BLaER1 treated with 17β-estradiol and CSF1 and Interleukin-3, amounts not matched to agents 10 nM and 100 nM (cell line): Measurements from ENCODE around the gene IGSF3.

Source experiments
- H3K27ac ChIP-seq, 11 experiments: shearing (Covaris generic); formaldehyde crosslinking; 2 replicates each; pipeline ENCODE4 v1.8.1; 2022
- H3K27me3 ChIP-seq, 11 experiments: shearing (Covaris generic); formaldehyde crosslinking; 2 replicates each; pipeline ENCODE4 v1.8.1; 2022
- H3K36me3 ChIP-seq, 11 experiments: shearing (Covaris generic); formaldehyde crosslinking; 2 replicates each; pipeline ENCODE4 v1.8.1; 2022
- H3K4me1 ChIP-seq, 10 experiments: shearing (Covaris generic); formaldehyde crosslinking; 2 replicates each; pipeline ENCODE4 v1.8.1; 2022
- H3K4me2 ChIP-seq, 11 experiments: shearing (Covaris generic); formaldehyde crosslinking; 2 replicates each; pipeline ENCODE4 v1.8.1; 2022
- H3K4me3 ChIP-seq, 10 experiments: shearing (Covaris generic); formaldehyde crosslinking; 2 replicates each; pipeline ENCODE4 v1.8.1; 2022
- H3K9ac ChIP-seq, 11 experiments: shearing (Covaris generic); formaldehyde crosslinking; 2 replicates each; pipeline ENCODE4 v1.8.1; 2022
- H3K9me3 ChIP-seq, 11 experiments: shearing (Covaris generic); formaldehyde crosslinking; replicated peaks in 1 of 11; 2 replicates each; pipeline ENCODE4 v1.8.1; 2022
- H4K20me1 ChIP-seq, 11 experiments: shearing (Covaris generic); formaldehyde crosslinking; 2 replicates each; pipeline ENCODE4 v1.8.1; 2022
- Cebpa-rat ChIP-seq, 11 experiments: shearing (Covaris generic); IDR thresholded peaks; 2 replicates each; pipeline ENCODE4 v1.8.1; 2022

Gene IGSF3

DNA sequence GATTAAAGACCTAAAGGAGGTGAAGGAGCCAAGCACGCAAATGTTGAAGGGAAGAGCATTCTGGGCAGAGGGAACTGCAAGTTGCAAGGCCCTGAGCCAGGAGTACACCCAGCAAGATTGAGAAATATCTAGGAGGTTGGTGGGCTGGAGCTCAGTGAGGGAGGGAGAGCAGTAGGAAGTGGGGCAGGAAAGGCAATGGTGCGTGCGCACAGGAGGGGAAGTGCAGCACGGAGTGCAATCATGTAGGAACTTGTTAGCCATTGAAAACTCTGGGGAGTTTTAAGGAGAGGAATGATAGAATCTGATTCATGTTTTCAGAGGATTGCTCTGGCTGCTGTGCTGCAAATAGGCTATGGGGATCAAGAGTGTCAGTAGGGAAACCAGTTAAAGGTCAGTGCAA lies 13.2 kb upstream of the IGSF3 start:
- H3K9me3 ChIP-seq: peaks cover 0 to 6% (median 0%) of the 10 kb centered on the region in 11 experiments; a peak in 1 of 22 replicates
- peak overlapping the region in 4 of 10 experiments; percentile 10 to 26 (median 18); a peak in 2 of 20 replicates for H3K4me3 ChIP-seq
- peak overlapping the region; percentile 44 to 86 (median 77) for H3K4me2 ChIP-seq
- peaks cover 37 to 68% (median 58%) of the 10 kb centered on the region in 10 experiments for H3K4me1 ChIP-seq
- H3K36me3 ChIP-seq: no peaks in the 10 kb centered on the region
- no peaks in the 10 kb centered on the region for H3K27me3 ChIP-seq
- H4K20me1 ChIP-seq: no peaks in the 10 kb centered on the region
- peak overlapping the region in 2 of 11 experiments; percentile 39 to 42; a peak in 4 of 22 replicates for H3K9ac ChIP-seq
- peak in 7 of 11 experiments; percentile 21 to 79 (median 56); a peak in 10 of 22 replicates for TF ChIP-seq Cebpa-rat (IDR thresholded peaks at IDR 0.05)
- peak overlapping the region in 8 of 11 experiments; percentile 5 to 74 (median 59); a peak in 14 of 22 replicates for H3K27ac ChIP-seq

DNA sequence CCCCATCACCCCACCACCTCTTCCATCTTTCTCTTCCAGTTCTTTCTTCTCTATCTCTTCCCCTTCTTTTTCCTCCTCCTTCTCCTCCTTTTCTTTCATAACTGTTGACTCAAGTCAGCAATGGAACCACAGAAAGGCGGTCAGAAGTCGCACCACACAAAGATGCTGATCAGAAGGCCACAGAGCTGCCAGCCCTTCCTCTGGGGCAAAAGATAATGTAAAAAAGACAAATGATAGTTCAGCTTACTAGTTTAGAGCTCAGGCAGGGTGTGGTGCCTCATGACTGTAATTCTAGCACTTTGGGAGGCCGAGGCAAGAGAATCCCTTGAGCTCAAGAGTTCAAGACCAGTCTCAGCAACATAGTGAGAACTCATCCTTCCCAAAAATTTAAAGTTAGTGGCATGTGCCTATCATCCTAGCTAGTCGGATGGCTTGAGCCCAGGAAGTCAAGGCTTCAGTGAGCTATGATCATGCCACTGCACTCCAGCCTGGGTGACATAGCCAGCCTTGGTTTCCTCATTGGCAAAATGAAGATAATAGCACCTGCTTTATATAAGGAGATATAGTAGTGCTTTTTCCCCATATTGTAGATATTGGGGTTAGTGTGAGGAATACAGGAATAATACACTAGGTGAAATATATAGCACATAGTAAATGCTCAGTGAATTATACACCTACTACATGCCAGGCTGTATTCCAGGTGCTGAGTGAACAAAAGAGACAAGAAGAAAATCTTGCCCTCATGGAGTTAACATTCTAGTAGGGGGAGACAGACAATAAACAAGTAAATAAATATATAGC lies 12.5 kb upstream of the IGSF3 start:
- TF ChIP-seq Cebpa-rat (IDR thresholded peaks at IDR 0.05): no peak
- Histone ChIP-seq H3K27ac (peak overlapping the region in 8 of 11 experiments; percentile 1 to 60 (median 48); a peak in 9 of 22 replicates), H3K9ac (no peak overlapping the region), H3K27me3 (no peaks in the 10 kb centered on the region), H4K20me1 (no peaks in the 10 kb centered on the region), H3K4me3 (no peak overlapping the region), H3K4me1 (peaks cover 37 to 61% (median 52%) of the 10 kb centered on the region in 10 experiments), H3K36me3 (no peaks in the 10 kb centered on the region), H3K9me3 (peaks cover 0 to 6% (median 0%) of the 10 kb centered on the region in 11 experiments; a peak in 1 of 22 replicates), H3K4me2 (peak overlapping the region in 10 of 11 experiments; percentile 44 to 86 (median 77); a peak in 19 of 22 replicates)

DNA sequence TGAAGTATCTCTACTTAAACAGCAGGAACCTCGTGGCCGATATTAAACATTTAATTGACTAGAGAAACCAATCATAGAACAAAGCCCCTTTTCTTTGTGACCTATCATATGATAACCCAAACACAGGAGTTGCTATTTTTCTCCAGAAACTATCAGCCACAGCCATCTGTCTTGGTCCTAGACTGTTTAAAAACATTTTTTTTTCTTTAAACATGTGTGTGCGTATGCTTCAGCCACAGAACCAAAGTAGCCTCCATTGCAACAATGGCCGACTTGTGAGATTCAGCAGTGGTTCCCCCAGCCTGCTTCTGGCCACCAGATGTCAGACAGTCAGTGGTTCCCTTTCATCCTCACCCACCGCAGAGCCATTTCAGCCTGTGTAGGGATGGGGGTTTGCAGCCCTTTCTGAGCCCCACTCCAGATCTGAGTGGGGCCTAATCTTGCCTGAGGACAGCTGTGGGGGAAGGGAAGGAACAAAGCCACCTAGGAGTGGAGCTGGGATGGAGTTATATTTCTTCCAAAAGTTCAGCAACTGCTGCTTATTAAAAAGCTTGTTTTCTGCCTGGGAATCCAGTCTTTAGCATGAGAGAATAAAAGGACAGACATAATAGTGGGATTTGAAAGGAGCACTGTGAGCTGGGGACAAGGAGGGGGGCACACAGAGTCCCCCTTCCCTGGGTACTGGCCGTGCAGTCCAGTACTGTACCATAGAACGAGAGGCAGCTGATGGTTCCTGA lies 11.7 kb upstream of the IGSF3 start:
- Histone ChIP-seq H4K20me1 (no peaks in the 10 kb centered on the region), H3K4me3 (no peak overlapping the region), H3K27me3 (no peaks in the 10 kb centered on the region), H3K27ac (peak overlapping the region in 8 of 11 experiments; percentile 1 to 60 (median 48); a peak in 9 of 22 replicates), H3K4me1 (peaks cover 37 to 53% (median 47%) of the 10 kb centered on the region in 10 experiments), H3K9ac (peak overlapping the region in 1 of 11 experiments; percentile 16; a peak in 1 of 22 replicates), H3K4me2 (peak overlapping the region in 9 of 11 experiments; percentile 67 to 86 (median 77); a peak in 16 of 22 replicates), H3K36me3 (no peaks in the 10 kb centered on the region), H3K9me3 (peaks cover 0 to 6% (median 0%) of the 10 kb centered on the region in 11 experiments; a peak in 1 of 22 replicates)
- no peak for TF ChIP-seq Cebpa-rat (IDR thresholded peaks at IDR 0.05)

DNA sequence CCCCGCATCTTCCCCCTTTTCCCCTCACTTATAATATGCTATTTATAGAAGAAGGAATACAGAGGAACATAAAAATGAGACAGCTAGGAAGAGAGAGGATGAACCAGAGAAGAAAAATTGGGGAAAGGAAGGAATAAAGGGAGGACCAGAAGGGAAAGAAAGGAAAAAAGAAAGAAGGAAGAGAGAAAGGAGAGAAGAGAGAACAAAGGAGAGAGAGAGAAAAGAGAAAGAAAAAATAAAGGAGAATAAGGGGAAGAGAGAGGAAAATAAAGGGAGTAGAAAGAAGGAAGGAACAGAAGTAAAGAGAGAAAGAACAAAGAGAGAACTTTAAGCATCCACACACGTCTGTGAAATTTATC lies 11.2 kb upstream of the IGSF3 start:
- Histone ChIP-seq H3K36me3 (no peaks in the 10 kb centered on the region), H3K27me3 (no peaks in the 10 kb centered on the region), H3K4me2 (peak overlapping the region in 8 of 11 experiments; percentile 69 to 86 (median 78); a peak in 13 of 22 replicates), H3K27ac (peak overlapping the region in 3 of 11 experiments; percentile 24 to 60 (median 60); a peak in 1 of 22 replicates), H3K4me1 (peaks cover 34 to 51% (median 44%) of the 10 kb centered on the region in 10 experiments), H4K20me1 (no peaks in the 10 kb centered on the region), H3K9ac (no peak overlapping the region), H3K4me3 (no peak overlapping the region), H3K9me3 (peaks cover 0 to 6% (median 0%) of the 10 kb centered on the region in 11 experiments; a peak in 1 of 22 replicates)
- no peak for TF ChIP-seq Cebpa-rat (IDR thresholded peaks at IDR 0.05)

DNA sequence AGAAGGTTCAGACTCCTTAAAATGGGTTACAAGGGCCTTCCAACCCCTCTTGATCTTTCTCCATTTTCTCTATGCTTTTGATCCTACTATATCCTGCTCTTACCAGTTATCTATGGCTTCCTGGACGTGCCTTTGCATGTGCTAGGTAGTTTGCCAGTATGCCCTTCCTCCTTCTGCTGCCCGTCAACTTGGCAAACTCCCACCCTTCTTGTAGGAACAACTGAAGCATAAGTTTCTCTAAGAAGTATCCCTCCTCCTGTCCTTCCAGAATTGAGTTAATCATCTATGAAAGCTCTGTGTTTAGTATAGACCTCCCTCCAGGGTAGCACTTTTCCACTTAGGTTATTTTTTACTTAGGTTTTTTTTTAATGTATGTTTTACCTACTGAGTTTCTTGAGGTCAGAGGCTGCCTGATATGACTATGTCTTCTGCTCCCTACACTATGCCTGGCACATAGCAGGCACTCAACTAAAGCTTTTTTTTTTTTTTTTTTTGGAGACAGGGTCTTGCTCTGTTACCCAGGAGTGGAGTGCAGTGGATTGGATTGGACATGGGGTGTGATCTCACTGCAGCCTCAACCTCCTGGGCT lies 10.0 kb upstream of the IGSF3 start:
- Histone ChIP-seq H3K4me3 (no peak overlapping the region), H3K36me3 (no peaks in the 10 kb centered on the region), H3K9ac (no peak overlapping the region), H3K27me3 (no peaks in the 10 kb centered on the region), H3K4me2 (no peak overlapping the region), H4K20me1 (no peaks in the 10 kb centered on the region), H3K27ac (no peak overlapping the region), H3K9me3 (peaks cover 0 to 6% (median 0%) of the 10 kb centered on the region in 11 experiments; a peak in 1 of 22 replicates), H3K4me1 (peaks cover 32 to 43% (median 38%) of the 10 kb centered on the region in 10 experiments)
- TF ChIP-seq Cebpa-rat (IDR thresholded peaks at IDR 0.05): no peak

DNA sequence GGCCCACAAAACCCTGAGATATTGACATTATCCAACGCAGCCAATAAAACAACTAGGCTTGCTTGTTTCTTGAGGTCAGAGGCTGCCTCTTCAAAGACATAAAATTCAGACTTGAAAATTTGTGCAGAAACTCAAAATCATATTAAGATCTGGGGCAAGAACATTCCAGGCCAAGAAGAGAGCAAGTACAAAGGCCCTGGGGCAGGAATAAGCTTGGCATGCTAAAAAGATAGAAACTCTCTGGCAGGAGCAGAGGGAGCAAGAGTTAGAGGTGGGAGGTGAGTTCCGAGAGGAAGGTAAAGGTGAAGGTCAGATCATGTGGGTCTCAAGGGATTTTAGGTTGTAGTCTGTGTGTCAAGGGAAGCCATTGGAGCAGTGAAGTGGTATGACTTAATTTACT lies 8.8 kb upstream of the IGSF3 start:
- no peak overlapping the region for H3K4me2 ChIP-seq
- peaks cover 19 to 32% (median 26%) of the 10 kb centered on the region in 10 experiments for H3K4me1 ChIP-seq
- no peaks in the 10 kb centered on the region for H4K20me1 ChIP-seq
- no peaks in the 10 kb centered on the region for H3K27me3 ChIP-seq
- TF ChIP-seq Cebpa-rat (IDR thresholded peaks at IDR 0.05): no peak
- no peak overlapping the region for H3K9ac ChIP-seq
- H3K9me3 ChIP-seq: peaks cover 0 to under 1% (median 0%) of the 10 kb centered on the region in 11 experiments; a peak in 1 of 22 replicates
- no peaks in the 10 kb centered on the region for H3K36me3 ChIP-seq
- no peak overlapping the region for H3K27ac ChIP-seq
- H3K4me3 ChIP-seq: no peak overlapping the region

DNA sequence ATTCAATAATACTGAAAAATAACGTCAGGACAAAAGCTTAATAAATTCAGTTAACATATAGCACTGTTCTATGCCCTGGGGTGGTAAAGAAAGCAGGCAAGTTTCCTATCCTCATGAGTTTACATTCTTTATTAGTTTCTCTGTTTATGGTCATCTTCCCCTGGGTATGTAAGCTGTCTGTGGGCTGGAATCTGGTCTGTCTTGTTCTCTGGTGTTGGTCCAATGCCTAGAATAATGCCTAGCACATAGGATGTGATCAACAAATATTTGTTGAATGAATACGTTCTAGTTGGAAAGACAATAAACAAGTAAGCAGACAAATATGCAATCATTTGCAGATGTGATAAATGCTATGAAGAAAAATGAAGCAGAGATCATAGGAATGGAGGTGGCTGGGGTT lies 7.2 kb upstream of the IGSF3 start:
- no peak overlapping the region for H3K9ac ChIP-seq

DNA sequence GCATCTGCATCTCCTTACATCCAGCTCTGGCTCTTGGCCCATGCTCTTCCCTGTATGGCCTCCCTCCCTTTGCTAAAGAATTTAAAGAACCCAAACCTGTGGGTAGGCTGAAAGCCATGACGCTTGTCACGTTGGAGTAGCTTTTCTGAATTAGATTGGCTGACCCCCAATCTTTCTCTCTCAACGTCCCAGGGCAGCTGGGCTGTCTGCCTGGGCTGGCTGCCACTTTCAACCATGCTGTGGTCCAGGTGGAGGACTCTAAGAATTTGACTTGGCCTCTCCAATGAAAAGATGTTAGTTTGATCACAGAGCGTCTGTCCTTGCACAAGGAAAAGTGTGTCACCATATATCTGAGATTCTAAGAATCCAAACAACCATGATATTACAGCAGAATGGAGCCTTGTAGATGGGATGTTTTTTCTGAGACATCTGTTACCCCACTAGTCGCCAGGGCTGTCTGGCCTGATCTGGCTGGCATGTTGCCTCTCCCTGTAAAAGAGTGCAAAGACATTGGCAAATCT lies 6.5 kb upstream of the IGSF3 start:
- H3K27ac ChIP-seq: no peak overlapping the region
- no peaks in the 10 kb centered on the region for H3K36me3 ChIP-seq
- no peaks in the 10 kb centered on the region for H3K9me3 ChIP-seq
- H3K4me2 ChIP-seq: no peak overlapping the region
- TF ChIP-seq Cebpa-rat (IDR thresholded peaks at IDR 0.05): no peak
- no peaks in the 10 kb centered on the region for H3K27me3 ChIP-seq
- H3K4me1 ChIP-seq: peaks cover under 1 to 13% (median 6%) of the 10 kb centered on the region in 10 experiments; a peak in 15 of 20 replicates
- no peak overlapping the region for H3K9ac ChIP-seq
- no peaks in the 10 kb centered on the region for H4K20me1 ChIP-seq
- H3K4me3 ChIP-seq: no peak overlapping the region

More for the DNA sequence above, 7.2 kb upstream of the IGSF3 start:
- no peak overlapping the region for H3K27ac ChIP-seq
- H3K27me3 ChIP-seq: no peaks in the 10 kb centered on the region
- no peaks in the 10 kb centered on the region; a peak in 1 of 22 replicates for H3K9me3 ChIP-seq
- H3K4me3 ChIP-seq: no peak overlapping the region
- peaks cover 8 to 19% (median 12%) of the 10 kb centered on the region in 10 experiments; a peak in 19 of 20 replicates for H3K4me1 ChIP-seq
- no peak overlapping the region for H3K4me2 ChIP-seq
- no peak for TF ChIP-seq Cebpa-rat (IDR thresholded peaks at IDR 0.05)
- no peaks in the 10 kb centered on the region for H3K36me3 ChIP-seq
- no peaks in the 10 kb centered on the region for H4K20me1 ChIP-seq
